Measurements from ENCODE around the gene SMOC1. TPM values are rescaled to one million over a fixed set of nuclear protein-coding genes. Genes with fewer than 3 reads are reported as not detected.

The SMOC1 gene
- total RNA-seq, 1 donor from 2014 or later, result 10.9 TPM

DNA sequence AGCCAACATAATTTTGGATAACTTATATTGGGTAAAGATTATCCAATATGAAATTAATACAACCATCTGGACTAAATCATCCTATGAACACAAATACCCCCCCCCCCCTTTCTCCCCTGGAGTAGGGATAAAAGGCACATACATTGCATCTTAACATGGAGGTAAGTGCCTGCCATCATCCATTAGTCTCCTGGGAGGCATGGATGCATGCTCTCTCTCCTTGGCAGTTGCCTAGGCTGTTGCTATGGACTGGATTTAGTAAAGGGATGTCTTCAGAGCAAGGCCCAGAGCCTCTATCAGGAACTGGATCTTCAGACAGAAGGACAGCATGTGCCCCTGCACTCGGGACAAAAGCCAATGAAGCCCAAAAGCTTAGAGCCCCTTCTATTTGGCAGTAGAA lies 40.6 kb downstream of the SMOC1 start:
- Mint-ChIP-seq H3K4me3 (ENCODE audit: low read depth) (no peak overlapping the region), H3K27ac (no peak overlapping the region), H3K27me3 (no peaks in the 10 kb centered on the region), H3K36me3 (ENCODE audit: insufficient read depth) (no peaks in the 10 kb centered on the region), H3K4me1 (ENCODE audit: low read depth) (peaks cover 7% of the 10 kb centered on the region), H3K9me3 (ENCODE audit: low read depth) (no peaks in the 10 kb centered on the region)
- no peak for DNase-seq (ENCODE audit: low spot score, unreplicated experiment)
- TF ChIP-seq, protein P1, sequence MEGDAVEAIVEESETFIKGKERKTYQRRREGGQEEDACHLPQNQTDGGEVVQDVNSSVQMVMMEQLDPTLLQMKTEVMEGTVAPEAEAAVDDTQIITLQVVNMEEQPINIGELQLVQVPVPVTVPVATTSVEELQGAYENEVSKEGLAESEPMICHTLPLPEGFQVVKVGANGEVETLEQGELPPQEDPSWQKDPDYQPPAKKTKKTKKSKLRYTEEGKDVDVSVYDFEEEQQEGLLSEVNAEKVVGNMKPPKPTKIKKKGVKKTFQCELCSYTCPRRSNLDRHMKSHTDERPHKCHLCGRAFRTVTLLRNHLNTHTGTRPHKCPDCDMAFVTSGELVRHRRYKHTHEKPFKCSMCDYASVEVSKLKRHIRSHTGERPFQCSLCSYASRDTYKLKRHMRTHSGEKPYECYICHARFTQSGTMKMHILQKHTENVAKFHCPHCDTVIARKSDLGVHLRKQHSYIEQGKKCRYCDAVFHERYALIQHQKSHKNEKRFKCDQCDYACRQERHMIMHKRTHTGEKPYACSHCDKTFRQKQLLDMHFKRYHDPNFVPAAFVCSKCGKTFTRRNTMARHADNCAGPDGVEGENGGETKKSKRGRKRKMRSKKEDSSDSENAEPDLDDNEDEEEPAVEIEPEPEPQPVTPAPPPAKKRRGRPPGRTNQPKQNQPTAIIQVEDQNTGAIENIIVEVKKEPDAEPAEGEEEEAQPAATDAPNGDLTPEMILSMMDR (IDR thresholded peaks at IDR 0.05; ENCODE audit: unreplicated experiment), result no peak

DNA sequence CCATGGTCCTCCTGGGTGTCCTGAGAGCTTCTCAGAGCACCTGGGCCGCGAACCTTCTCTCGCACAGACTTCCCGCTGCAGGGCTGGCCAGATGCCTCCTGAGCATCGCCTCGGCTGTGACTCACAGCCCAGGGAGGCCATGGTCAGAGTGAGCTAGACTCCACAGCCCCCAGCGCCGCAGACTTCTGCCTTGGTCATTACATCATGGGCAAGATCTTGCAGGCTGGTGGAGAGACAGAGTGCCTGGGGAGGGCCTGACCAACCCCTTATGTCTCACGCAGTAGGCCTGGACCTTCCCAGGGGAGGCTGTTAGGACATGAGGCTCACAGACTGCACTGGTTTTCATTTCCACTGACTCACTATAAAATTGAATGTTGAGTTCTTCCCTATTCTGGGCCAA lies 41.8 kb downstream of the SMOC1 start:
- Mint-ChIP-seq H3K9me3 (ENCODE audit: low read depth) (no peaks in the 10 kb centered on the region), H3K4me3 (ENCODE audit: low read depth) (no peak overlapping the region), H3K4me1 (ENCODE audit: low read depth) (peaks cover 7% of the 10 kb centered on the region), H3K36me3 (ENCODE audit: insufficient read depth) (no peaks in the 10 kb centered on the region), H3K27ac (no peak overlapping the region), H3K27me3 (no peaks in the 10 kb centered on the region)
- DNase-seq (ENCODE audit: low spot score, unreplicated experiment), result no peak
- TF ChIP-seq, protein P1 (IDR thresholded peaks at IDR 0.05; ENCODE audit: unreplicated experiment), result no peak

DNA sequence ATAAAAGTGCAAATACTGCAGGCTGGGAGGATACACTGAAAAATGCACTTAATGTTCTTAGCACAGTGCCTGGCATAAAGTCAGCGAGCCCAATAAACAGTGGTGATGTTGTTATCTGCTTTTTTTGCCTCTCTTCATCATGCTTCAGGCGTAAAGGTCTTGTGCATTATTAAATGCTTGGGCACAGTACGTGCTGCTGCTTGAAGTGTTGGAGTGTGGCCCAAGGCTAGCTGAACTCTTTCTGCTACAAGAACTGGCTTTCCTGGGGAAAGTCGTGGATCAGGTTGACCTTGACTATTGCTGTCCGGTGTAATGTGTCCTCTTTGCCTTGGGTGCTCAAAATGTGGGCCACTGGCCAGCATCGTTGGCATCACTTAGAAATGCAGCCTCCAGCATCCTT lies 43.0 kb downstream of the SMOC1 start:
- Mint-ChIP-seq H3K36me3 (ENCODE audit: insufficient read depth) (no peaks in the 10 kb centered on the region), H3K4me1 (ENCODE audit: low read depth) (peaks cover 4% of the 10 kb centered on the region), H3K4me3 (ENCODE audit: low read depth) (no peak overlapping the region), H3K9me3 (ENCODE audit: low read depth) (no peaks in the 10 kb centered on the region), H3K27ac (no peak overlapping the region), H3K27me3 (no peaks in the 10 kb centered on the region)
- no peak for DNase-seq (ENCODE audit: low spot score, unreplicated experiment)
- TF ChIP-seq, protein P1 (IDR thresholded peaks at IDR 0.05; ENCODE audit: unreplicated experiment), result no peak

DNA sequence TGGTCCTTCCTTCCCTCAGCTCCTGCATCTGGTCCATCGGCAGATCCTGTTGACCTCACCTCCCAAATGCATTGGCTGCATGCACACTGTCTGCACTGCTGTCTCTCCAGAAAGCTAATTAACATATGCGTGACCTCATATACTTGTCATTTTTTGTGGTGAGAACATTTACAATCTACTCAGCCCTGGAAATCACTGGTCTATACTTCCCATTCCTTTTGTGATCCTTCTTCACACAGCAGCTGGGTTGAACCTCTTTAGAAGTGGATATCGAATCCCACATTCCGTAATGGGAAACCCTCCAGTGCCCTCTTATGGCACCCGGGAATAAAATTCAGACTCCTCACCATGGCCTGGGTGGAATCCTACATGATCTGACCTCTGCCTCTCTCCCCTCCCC lies 45.0 kb downstream of the SMOC1 start:
- H3K27ac Mint-ChIP-seq, result no peak overlapping the region
- no peak overlapping the region for H3K4me3 Mint-ChIP-seq (ENCODE audit: low read depth)
- H3K4me1 Mint-ChIP-seq (ENCODE audit: low read depth), result peaks cover 6% of the 10 kb centered on the region
- no peaks in the 10 kb centered on the region for H3K27me3 Mint-ChIP-seq
- H3K36me3 Mint-ChIP-seq (ENCODE audit: insufficient read depth), result no peaks in the 10 kb centered on the region
- no peaks in the 10 kb centered on the region for H3K9me3 Mint-ChIP-seq (ENCODE audit: low read depth)
- TF ChIP-seq, protein P1 (IDR thresholded peaks at IDR 0.05; ENCODE audit: unreplicated experiment), result no peak
- no peak for DNase-seq (ENCODE audit: low spot score, unreplicated experiment)

DNA sequence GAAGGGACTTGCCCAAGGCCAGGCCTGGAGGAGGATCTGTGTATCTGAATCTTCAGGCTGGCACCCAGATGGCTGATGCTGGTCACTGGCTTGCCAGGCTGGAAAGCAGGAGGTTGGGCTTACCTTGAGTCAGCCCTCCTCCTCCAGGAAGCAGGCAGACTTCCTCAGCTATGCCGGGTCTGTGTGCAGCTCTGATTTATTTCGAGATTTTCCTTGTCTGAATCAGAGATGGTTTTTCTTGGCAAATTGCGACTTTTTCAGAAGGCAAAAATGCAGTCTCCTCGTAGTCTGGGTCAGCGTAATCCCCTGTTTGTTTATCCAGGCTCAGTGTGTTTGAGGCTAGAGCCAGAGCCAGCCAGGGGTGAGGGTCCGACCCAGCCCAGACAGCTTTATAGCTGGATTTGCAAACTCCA lies 48.9 kb downstream of the SMOC1 start:
- H3K4me3 Mint-ChIP-seq (ENCODE audit: low read depth), result no peak overlapping the region
- DNase-seq (ENCODE audit: low spot score, unreplicated experiment), result no peak
- H3K4me1 Mint-ChIP-seq (ENCODE audit: low read depth), result peaks cover 7% of the 10 kb centered on the region
- H3K36me3 Mint-ChIP-seq (ENCODE audit: insufficient read depth), result no peaks in the 10 kb centered on the region
- H3K27ac Mint-ChIP-seq, result no peak overlapping the region
- H3K9me3 Mint-ChIP-seq (ENCODE audit: low read depth), result no peaks in the 10 kb centered on the region
- peaks cover 7% of the 10 kb centered on the region for H3K27me3 Mint-ChIP-seq
- TF ChIP-seq, protein P1 (IDR thresholded peaks at IDR 0.05; ENCODE audit: unreplicated experiment), result no peak

Data from progenitor cell of endocrine pancreas (in vitro differentiated cells).